GM21619 (cell line): Measurements from ENCODE around the gene GON4L.
A peak's percentile ranks its signal among the peaks of the same experiment; 100 is the strongest.
"Not testable (repeated sequence)": the region's sequence is repeated elsewhere in the genome, so short reads cannot be mapped to it uniquely, and the experiment has no call there.

Experiments
- ATAC-seq: cut with Tn5 transposase; IDR thresholded peaks from one replicate; pipeline ENCODE4 v1.9.1; 2021; ENCODE audit not compliant: unreplicated experiment

The GON4L gene

DNA sequence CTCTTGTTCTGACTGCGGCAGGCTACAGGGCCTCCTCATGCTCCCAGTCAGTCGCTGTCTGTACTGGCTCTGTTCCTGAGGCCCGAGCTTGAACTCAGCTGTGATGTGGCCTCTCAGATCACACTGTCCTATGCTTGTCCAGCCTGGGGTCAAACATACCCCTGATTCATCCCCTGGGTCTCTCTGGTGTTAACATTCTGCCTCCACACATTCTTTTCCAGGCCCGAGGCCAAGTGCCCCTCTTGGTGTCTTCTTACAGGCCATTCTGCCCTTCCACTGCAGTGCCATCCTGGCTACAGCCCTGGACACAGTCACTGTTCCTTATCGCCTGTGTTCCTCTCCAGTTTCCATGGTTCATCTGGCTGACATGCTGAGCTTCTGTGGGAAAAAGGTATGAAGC lies 108.9 kb downstream of the GON4L start:
- not testable (repeated sequence) for ATAC-seq

GRCh38 chr1:155747586-155747985 lies 109.4 kb downstream of the GON4L start:
- ATAC-seq = not testable (repeated sequence)

DNA sequence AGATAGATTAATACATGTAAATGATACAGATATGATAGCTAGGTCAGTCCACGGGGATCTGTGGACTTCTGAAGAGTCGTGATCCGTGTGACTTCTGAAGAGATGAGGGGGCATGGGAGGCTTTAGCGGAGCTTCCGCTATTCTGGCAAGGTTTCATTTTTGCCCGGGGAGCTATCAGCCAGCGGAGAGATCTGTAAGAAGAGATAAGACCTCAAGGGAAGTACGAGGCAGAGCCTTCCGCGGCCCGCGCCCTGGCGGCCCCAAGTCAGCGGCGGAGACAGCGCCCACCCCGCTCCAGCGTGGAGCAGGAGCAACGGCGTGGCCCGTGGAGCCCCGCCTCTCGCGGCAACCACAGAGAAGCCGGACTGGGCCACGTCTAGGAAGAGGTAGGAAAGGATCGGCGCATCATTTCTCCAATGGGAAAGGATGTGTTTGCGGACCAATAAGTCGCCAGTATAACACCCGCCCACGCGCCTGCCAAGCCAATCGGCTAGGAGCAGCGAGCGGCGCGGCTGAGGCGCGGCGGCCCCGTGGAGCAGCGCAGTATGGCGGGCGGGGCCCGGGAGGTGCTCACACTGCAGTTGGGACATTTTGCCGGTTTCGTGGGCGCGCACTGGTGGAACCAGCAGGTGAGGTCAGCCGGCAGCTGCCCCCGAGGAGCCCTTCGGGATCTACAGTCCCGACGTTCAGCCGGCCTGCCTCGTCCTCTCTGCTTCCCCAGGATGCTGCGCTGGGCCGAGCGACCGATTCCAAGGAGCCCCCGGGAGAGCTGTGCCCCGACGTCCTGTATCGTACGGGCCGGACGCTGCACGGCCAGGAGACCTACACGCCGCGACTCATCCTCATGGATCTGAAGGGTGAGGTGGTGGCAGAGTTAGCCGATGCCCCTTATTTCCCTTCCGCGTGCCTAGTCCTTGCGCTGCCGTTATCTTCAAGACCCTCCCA lies 111.5 kb downstream of the GON4L start:
- ATAC-seq = peak; percentile 88

DNA sequence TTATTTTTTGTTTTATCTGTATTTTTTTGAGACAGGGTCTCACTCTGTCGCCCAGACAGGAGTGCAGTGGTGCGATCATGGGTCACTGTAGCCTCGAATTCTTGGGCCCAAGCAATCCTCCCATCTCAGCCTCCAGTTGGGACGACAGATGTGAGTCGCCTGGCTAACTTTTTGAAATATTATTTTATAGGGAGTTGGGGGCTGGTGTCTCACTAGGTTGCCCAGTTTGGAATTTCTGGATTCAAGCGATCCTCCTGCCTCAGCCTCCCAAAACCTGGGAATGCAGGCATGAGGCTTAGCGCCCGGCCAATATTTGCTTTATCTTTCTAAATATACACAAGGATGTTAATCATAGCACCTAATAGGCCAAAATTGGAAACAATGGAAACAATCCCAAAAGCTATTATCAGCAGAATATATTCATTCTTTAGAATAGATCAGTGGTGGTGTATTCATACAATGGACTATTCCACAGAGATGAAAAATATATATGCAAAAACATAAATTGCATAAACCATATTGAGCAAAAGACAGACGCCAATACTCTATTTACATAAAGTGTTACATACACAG lies 112.2 kb downstream of the GON4L start:
- ATAC-seq = no peak

GRCh38 chr1:155741908-155742307 lies 115.1 kb downstream of the GON4L start:
- no peak for ATAC-seq

DNA sequence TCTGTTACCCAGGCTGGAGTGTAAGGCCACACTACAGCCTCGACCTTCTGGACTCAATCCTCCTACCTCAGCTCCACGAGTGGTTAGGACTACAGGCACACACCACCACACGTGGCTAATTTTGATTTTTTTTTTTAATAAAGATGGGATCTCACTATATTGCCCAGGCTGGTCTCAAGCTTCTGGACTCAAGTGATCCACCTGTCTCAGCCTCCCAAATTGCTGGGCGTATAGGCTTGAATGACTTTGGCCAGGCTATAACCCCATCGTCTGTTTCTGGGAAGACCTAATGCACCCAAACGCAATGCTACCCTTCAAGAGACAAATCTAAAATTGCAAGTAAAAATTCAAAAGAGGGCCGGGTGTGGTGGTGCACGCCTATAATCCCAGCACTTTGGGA lies 116.0 kb downstream of the GON4L start:
- ATAC-seq = no peak

DNA sequence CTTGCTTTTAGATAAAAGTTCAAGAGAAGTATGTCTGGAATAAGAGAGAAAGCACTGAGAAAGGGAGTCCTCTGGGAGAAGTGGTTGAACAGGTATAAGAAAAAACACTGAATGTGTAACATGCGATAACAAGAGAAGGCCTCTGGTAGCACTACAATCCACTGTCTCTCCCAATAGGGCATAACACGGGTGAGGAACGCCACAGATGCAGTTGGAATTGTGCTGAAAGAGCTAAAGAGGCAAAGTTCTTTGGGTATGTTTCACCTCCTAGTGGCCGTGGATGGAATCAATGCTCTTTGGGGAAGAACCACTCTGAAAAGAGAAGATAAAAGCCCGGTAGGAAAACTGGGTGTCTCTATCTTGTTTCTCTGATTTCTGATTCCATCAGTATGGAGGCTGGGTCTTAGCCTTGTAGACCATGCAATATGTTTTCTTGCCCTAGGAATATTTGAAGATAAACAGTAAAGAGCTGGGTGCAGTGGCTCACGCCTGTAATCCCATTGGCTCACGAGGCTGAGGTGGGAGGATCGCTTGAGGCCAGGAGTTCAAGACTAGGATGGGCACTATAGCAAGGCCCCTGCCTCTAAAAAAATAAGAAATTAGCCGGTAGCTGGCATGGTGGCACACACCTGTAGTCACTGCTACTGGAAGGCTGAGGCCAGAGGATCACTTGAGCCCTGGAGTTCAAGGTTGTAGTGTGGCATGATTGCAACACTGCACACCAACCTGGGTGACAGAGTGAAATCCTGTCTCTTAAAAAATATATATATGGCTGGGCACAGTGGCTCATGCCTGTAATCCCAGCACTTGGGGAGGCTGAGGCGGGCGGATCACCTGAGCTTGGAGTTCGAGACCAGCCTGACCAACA lies 127.7 kb downstream of the GON4L start:
- ATAC-seq = no peak

- no peak for ATAC-seq
These were observed 131.9 kb downstream of the GON4L start for GRCh38 chr1:155725142-155725541.

DNA sequence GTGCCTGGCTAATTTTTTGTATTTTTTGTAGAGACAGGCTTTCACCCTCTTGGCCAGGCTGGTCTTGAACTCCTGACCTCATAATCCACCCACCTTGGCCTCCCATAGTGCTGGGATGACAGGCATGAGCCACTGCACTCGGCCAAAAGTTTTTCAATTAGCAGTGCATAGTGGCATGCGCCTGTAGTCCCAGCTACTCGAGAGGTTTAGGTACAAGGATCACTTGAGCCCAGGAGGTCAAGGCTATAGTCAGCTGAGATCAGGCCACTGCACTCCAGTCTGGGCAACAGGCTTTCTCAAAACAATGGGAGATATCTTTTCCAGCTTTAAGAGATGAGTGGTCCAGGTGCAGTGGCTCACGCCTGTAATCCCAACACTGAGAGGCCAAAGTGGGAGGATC lies 137.3 kb downstream of the GON4L start:
- no peak for ATAC-seq

DNA sequence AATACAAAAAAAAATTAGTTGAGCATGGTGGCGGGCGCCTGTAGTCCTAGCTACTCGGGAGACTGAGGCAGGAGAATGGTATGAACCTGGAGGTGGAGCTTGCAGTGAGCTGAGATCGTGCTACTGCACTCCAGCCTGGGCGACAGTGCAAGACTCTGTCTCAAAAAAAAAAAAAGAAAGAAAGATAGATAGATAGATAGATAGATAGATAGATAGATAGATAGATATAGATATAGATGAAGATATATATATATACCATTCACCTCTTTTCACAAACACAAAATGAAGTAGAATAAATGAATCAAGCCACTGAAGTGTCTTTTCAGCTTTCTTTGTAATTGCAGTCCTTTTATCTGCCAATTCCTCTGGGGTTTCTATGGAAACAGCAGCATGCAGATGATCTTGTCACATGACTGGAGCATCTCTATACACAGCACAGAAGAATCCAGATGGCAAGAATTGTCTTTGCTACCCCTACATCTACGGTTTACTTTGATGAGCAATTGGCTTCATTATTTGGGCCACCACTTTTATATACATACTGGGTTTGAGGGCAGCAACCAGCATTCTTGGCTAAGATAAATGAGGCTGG lies 138.4 kb downstream of the GON4L start:
- not testable (repeated sequence) for ATAC-seq

DNA sequence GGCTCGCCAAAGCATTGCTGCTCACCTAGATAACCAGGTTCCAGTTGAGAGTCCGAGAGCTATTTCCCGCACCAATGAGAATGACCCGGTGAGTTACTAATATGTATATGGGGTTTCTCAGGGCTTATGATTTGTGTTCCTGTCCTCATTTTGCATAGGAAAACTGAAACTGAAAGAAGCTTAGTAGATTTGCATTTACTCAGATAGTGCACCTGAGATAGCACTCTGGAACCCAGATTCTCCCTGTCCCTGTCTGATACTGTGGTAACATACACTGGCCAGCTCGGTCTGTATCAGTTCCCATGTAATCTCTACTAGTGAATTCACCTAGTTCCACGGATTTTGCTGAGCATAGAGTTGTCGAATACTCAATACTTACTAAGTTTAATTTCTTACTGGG lies 140.0 kb downstream of the GON4L start:
- peak; percentile 54 for ATAC-seq

DNA sequence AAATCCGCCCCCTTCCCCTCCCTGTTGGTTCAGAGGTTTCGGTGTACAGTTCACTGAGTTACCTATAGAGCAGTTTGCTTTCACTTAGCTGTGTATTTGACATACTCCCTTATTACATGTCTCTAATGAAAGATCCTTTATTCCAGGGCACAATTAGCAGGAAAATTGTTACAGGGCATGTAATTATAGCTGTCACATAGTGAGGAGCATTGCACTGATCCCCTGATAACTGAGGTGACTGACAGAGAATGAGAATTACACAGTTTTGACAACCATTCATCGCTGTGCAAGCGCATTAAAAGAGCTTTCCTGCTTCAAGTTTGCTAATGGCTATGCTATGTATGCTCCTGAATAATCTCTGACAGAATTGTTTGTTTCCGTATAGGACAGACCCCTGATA lies 141.2 kb downstream of the GON4L start:
- ATAC-seq = no peak

DNA sequence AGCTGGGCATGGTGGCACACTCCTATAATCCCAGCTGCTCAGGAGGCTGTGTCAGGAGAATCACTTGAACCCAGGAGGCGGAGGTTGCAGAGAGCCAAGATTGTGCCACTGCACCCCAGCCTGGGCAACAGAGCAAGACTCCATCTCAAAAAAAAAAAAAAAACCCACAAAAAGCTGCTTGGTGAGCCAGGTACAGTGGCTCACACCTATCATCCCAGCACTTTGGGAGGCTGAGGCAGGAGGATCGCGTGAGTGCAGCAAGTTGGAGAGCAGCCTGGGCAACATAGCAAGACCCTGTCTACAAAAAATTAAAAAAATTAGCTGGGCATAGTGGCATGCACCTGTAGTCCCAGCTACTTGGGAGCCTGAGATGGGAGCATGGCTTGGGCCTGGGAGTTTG lies 142.0 kb downstream of the GON4L start:
- ATAC-seq = not testable (repeated sequence)

- no peak for ATAC-seq
These were observed 143.9 kb downstream of the GON4L start for GRCh38 chr1:155713075-155713474.

- ATAC-seq = not testable (repeated sequence)
These were observed 144.4 kb downstream of the GON4L start for GRCh38 chr1:155712636-155713035.

GRCh38 chr1:155711457-155711856 lies 145.6 kb downstream of the GON4L start:
- ATAC-seq = not testable (repeated sequence)

GRCh38 chr1:155709391-155709790 lies 147.6 kb downstream of the GON4L start:
- no peak for ATAC-seq

DNA sequence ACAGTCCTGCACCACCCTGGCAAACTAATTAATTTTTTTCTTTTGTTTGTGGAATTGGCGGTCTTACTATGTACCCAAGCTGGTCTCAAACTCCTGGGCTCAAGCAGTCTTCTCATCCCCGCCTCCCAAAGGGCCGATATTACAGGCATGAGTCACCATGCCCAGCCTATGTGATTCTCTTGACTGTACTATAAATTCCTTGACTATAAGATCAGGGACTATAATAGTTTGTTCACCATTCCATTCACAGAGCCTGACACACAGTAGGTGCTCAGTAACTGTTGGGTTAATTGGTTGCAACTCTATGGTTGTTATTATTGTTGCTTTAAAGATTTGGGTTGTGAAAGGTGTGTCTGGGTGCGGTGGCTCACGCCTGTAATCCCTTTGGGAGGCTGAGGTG lies 150.9 kb downstream of the GON4L start:
- no peak for ATAC-seq

DNA sequence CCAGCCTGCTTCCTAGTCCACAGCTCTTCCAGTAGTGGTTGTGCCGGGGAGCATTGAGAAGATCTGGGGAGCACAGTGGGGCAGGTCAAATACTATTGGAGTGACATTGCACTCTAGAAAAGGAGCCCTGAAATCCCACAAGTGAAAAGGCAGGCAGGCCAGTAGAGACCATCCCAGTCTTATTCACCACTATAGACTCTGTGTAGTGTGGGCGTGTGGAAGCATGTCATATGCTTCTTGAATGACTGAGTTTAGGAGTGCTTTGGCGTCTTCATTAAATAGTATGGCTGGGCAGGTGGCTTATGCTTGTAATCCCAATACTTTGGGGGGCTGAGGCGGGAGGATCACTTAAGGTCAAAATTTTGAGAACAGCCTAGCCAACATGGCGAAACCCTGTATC lies 152.6 kb downstream of the GON4L start:
- ATAC-seq = not testable (repeated sequence)

DNA sequence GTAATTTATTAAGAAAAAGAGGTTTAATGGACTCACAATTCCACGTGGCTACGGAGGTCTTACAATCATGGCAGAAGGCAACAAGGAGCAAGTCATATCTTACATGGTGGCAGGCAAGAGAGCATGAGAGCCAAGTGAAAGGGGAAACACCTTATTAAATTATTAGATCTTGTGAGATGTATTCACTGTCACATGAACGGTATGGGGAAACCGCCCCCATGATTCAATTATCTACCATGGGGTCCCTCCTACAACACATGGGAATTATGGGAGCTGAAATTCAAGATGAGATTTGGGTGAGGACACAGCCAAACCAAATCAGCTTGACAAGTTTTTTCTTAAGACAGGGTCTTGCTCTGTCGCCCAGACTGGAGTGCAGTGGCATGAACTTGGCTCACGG lies 153.8 kb downstream of the GON4L start:
- no peak for ATAC-seq

- ATAC-seq = not testable (repeated sequence)
These were observed 155.3 kb downstream of the GON4L start for GRCh38 chr1:155701675-155702074.
